Measurements from ENCODE around the gene TCIRG1. TPM values are rescaled to one million over a fixed set of nuclear protein-coding genes. Genes with fewer than 3 reads are reported as not detected.

The TCIRG1 gene
- total RNA-seq, 1 experiment from 2014 or later: 158 TPM

DNA sequence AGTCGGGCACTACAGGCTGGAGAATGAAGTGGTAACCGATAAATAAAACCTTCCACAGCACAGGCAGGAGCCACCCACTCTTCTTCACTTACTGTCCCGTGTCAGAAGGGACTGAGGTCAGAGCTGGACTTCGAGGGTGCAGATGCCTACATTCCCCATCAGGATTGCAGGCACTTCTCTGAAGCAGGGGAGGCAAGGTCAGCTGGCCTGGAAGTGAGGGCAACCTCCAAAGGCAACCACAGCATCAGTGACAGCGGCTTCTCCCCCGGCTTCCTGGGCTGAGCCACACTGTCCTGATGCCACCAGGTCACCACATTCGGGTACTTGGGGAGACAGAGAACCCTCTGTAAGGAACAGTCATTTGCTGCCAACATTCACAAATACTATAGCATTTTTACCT lies 22.7 kb downstream of the TCIRG1 start:
- in situ Hi-C loops (cut with HindIII; ENCODE audit: low pct_unique_long_range_greater_than_20kb, low sequenced_read_pairs): no loop called here
- Histone ChIP-seq H3K4me3 (ENCODE audit: low read depth in 2 of 2, low read length in 2 of 2) (no peak overlapping the region), H3K27me3 (ENCODE audit: control insufficient read depth, insufficient read depth, low read length) (no peaks in the 10 kb centered on the region), H3K36me3 (ENCODE audit: control insufficient read depth, insufficient read depth, low read length) (peaks cover 26% of the 10 kb centered on the region), H3K4me1 (ENCODE audit: control insufficient read depth, insufficient read depth, low read length) (no peaks in the 10 kb centered on the region), H3K27ac (ENCODE audit: low read length) (no peak overlapping the region), H3K9me3 (ENCODE audit: control insufficient read depth, insufficient read depth, low read depth, low read length) (no peaks in the 10 kb centered on the region)
- DNase-seq (ENCODE audit: low read depth, low spot score) (no peak), ATAC-seq (no peak)
- BruUV-seq (replicated peaks): no TSS peak
- ChIA-PET CTCF (no interaction called here), POLR2A (no interaction called here)
- TF ChIP-seq REST (IDR thresholded peaks at IDR 0.05; ENCODE audit: insufficient read depth in 1 of 2, low read depth in 2 of 2, low read length in 1 of 2): no peak
- no peak for TF ChIP-seq TCF7L2 (IDR thresholded peaks at IDR 0.05; ENCODE audit: low read depth, low read length)
- no peak for TF ChIP-seq SIN3A (IDR thresholded peaks at IDR 0.05; ENCODE audit: borderline replicate concordance, insufficient read depth, low read depth, low read length)
- TF ChIP-seq, protein P1, sequence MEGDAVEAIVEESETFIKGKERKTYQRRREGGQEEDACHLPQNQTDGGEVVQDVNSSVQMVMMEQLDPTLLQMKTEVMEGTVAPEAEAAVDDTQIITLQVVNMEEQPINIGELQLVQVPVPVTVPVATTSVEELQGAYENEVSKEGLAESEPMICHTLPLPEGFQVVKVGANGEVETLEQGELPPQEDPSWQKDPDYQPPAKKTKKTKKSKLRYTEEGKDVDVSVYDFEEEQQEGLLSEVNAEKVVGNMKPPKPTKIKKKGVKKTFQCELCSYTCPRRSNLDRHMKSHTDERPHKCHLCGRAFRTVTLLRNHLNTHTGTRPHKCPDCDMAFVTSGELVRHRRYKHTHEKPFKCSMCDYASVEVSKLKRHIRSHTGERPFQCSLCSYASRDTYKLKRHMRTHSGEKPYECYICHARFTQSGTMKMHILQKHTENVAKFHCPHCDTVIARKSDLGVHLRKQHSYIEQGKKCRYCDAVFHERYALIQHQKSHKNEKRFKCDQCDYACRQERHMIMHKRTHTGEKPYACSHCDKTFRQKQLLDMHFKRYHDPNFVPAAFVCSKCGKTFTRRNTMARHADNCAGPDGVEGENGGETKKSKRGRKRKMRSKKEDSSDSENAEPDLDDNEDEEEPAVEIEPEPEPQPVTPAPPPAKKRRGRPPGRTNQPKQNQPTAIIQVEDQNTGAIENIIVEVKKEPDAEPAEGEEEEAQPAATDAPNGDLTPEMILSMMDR (IDR thresholded peaks at IDR 0.05): no peak
- TF ChIP-seq POLR2AphosphoS5 (IDR thresholded peaks at IDR 0.05; ENCODE audit: low read depth, low read length): no peak
- intact Hi-C loops (cut with micrococcal nuclease; ENCODE audit: unreplicated experiment): no loop called here

GRCh38 chr11:68064926-68065325 lies 26.1 kb downstream of the TCIRG1 start:
- Histone ChIP-seq H3K27me3 (ENCODE audit: control insufficient read depth, insufficient read depth, low read length) (no peaks in the 10 kb centered on the region), H3K4me1 (ENCODE audit: control insufficient read depth, insufficient read depth, low read length) (no peaks in the 10 kb centered on the region), H3K27ac (ENCODE audit: low read length) (no peak overlapping the region), H3K4me3 (ENCODE audit: low read depth in 2 of 2, low read length in 2 of 2) (no peak overlapping the region), H3K9me3 (ENCODE audit: control insufficient read depth, insufficient read depth, low read depth, low read length) (no peaks in the 10 kb centered on the region), H3K36me3 (ENCODE audit: control insufficient read depth, insufficient read depth, low read length) (peaks cover 25% of the 10 kb centered on the region)
- CTCF ChIA-PET: interaction anchor here (0.7 kb wide), 1 partner anchor 22 kb away, joined by 3 read pairs; no protein-coding TSS in a partner anchor
- no TSS peak for BruUV-seq (replicated peaks)
- intact Hi-C loops (cut with micrococcal nuclease; ENCODE audit: unreplicated experiment): no loop called here
- TF ChIP-seq TCF7L2 (IDR thresholded peaks at IDR 0.05; ENCODE audit: low read depth, low read length) (no peak), SIN3A (IDR thresholded peaks at IDR 0.05; ENCODE audit: borderline replicate concordance, insufficient read depth, low read depth, low read length) (no peak), POLR2AphosphoS5 (IDR thresholded peaks at IDR 0.05; ENCODE audit: low read depth, low read length) (no peak), REST (IDR thresholded peaks at IDR 0.05; ENCODE audit: insufficient read depth in 1 of 2, low read depth in 2 of 2, low read length in 1 of 2) (no peak)
- TF ChIP-seq, protein P1 (IDR thresholded peaks at IDR 0.05): no peak
- POLR2A ChIA-PET: no interaction called here
- in situ Hi-C loops (cut with HindIII; ENCODE audit: low pct_unique_long_range_greater_than_20kb, low sequenced_read_pairs): no loop called here
- no peak for ATAC-seq
- DNase-seq (ENCODE audit: low read depth, low spot score): no peak

Data from Panc1 (cell line).